ACHN (cell line): ENCODE data around the gene RIF1.
A peak's percentile ranks its signal among the peaks of the same experiment; 100 is the strongest.

Experiments
- DNase-seq: peaks from one replicate; pipeline ENCODE4 v3.0.0-alpha.2; 2015
- in situ Hi-C: cut with HindIII; loops from 2 replicates; pipeline ENCODE4 v1.10.0; 2017; ENCODE audit warnings: low sequenced_read_pairs, low pct_ligation_motif_present, low pct_unique_long_range_greater_than_20kb

The RIF1 gene

DNA sequence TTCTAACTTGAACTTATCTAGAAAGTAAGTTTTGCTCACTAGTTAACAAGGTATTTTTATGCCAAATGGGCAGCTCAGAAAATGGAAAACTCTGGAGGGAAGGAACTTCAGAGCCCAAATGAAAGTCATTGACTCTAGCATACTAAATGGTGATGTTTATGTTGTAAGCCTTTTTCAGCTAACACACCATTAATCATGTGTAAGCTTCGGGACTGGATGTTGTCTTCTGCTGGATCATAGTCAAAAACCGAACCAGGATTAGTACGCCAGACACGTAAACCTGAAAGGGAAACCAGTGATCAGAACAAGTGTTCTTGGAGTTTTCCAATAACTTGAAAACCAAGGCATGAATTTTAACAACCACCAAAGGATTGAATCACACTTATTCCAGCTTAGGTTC, 81.8 kb downstream of the RIF1 start:
- DNase-seq, result no peak
- in situ Hi-C loops, result no loop called here

GRCh38 chr2:151498178-151498577, 88.5 kb downstream of the RIF1 start:
- in situ Hi-C loops, result no loop called here
- no peak for DNase-seq

DNA sequence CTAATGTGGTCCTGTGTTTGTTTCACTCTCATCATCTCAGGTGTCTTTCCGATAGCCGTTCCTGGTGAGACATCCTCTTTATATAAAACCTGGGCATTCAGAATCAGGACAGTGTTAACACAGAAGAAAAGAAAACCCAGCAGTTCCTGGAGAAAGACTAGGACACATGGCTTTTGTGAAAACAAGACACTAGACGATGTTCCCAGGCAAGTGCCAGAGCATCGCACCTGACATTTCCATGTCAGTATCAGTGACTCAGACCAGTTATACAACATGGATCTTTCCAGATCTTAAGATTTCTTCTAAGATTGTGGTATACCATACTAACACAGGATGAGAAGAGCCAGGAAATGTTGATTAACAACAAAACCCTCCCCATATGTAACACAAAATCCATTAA, 96.5 kb downstream of the RIF1 start:
- no peak for DNase-seq

DNA sequence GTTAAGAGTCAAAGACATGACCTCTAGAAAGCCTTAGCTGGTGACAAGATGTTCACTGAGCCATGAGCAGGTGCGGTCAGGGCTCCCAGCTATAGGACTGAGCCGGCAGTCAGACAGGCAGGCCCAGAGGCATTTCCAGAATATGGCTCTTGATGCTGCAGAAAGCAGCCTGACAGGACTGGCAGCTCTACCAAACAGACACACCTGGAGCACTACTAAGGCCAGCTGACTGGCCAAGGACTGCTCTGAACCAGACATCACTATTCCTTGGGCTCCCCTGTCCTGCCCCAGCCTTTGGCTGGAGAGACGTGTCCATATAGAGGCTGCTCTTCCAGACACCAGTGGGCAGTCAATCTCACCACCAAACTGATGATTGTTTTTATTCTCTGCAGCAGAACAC, 98.8 kb downstream of the RIF1 start:
- in situ Hi-C loops, result no loop called here
- no peak for DNase-seq

More for the DNA sequence above, 96.5 kb downstream of the RIF1 start:
- in situ Hi-C loops, result no loop called here

DNA sequence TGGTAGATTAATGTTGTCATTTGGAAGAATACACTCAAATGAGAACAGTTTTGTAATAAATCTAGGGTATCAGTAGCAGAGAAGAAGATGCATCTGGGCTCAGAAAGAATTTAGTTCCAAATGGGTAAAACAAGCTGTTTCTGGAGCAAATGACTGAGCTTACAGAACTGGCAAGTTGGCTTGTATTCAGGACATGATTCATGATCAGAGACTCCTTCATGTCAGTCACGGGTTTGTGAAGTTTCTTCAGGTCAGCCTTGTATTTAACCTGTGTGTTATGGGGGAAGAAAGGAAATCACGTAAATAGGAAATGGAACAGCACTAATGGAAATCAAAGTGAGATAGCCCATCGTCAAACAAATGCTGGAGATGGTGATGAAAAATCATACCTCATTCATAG, 109.1 kb downstream of the RIF1 start:
- in situ Hi-C loops, result no loop called here
- DNase-seq, result peak; percentile 12

- in situ Hi-C loops, result no loop called here
- no peak for DNase-seq
Measured at GRCh38 chr2:151520976-151521375, 111.3 kb downstream of the RIF1 start.

- in situ Hi-C loops, result no loop called here
- DNase-seq, result no peak
Measured at GRCh38 chr2:151522556-151522955, 112.9 kb downstream of the RIF1 start.

DNA sequence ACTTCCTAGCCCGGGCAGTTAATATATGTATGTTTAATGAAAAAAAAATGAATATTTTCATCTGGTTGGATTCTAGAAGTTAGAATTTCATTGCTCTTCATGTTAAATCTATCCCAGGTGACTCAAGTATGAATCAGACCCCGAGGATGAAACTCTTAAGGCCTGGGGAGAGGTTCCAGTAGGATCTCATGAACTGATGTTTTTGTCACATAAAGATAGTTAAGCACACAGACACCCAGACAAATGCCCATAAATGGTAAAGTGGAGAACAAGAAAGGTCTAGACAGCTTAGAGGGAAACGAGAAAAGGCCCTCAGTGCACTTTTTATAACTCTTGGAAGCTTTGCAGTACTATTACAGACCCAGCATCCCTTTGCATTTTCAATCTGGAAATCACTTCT, 114.1 kb downstream of the RIF1 start:
- in situ Hi-C loops, result no loop called here
- no peak for DNase-seq

DNA sequence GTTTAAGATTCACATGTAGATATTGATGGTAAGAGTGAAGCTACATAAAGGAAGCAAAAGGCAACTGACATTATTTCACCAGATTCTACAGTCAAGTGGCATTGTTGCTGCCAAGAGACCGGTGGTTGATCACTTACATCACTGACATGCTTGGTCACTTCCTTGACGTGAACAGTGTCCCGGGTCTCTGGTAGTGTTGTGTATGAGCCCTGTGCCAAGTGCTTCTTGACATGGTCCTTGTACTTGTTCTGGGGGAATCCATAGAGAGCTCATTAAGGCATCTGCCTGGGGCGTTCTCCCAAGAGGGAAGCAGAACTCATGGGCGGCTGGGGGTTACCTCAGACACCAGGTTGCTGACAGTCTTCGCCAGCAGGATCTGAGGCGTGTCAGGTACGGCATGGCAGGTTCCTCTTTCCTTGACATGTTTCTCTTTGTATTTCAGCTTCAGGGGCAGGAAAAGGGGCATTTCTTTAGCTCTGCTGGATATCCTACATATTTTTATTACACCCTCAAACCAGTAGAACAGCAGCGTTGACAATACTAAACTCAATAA, 116.2 kb downstream of the RIF1 start:
- DNase-seq, result no peak
- in situ Hi-C loops, result no loop called here

DNA sequence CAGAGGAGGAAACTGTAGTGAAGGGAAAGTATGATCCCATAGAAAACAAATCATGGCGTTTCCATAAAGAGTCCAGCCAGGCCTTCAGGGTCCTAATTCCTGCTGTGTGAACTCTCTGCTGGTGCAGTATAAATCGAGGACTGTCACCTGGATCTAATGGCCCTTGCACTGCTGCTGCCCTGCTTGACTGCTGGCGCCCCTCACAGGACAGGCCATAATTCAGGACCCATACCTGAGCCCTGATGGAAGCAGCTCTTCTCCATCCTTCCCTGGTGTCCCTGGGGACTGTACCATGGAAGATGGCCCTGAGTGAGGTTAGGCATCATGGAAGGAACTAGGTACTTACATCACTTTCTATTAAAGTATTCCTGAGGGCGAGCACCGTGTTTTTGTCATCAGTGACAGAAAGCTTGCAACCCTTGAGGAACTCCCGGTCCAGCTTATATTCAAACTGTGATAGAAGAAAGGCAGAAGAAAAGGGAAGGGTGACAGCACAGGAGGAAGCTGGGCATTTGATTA, 116.9 kb downstream of the RIF1 start:
- in situ Hi-C loops, result no loop called here
- no peak for DNase-seq
